C4-2B (cell line): ENCODE data around the gene IRX1.

Experiments used
- H3K27ac ChIP-seq: fragments of 450-650 bp; 2 replicates; pipeline ENCODE4 v1.5.1; 2017
- ZFX ChIP-seq: fragments of 450-650 bp; IDR thresholded peaks from 2 replicates; pipeline ENCODE4 v1.6.1; 2017
- TF ChIP-seq, protein P1 (sequence below): fragments of 450-650 bp; conservative IDR thresholded peaks from 2 replicates; pipeline ENCODE4 v1.5.1; 2017; ENCODE audit warnings: mild to moderate bottlenecking

IRX1 gene

GRCh38 chr5:3595006-3595961 is at the start of gene IRX1:
IRX1 (plus strand) TSS chr5:3595832; CDS start chr5:3596106, 274 bp downstream.
- H3K27ac ChIP-seq, result no peak within 1 kb of the TSS
- TF ChIP-seq, protein P1, sequence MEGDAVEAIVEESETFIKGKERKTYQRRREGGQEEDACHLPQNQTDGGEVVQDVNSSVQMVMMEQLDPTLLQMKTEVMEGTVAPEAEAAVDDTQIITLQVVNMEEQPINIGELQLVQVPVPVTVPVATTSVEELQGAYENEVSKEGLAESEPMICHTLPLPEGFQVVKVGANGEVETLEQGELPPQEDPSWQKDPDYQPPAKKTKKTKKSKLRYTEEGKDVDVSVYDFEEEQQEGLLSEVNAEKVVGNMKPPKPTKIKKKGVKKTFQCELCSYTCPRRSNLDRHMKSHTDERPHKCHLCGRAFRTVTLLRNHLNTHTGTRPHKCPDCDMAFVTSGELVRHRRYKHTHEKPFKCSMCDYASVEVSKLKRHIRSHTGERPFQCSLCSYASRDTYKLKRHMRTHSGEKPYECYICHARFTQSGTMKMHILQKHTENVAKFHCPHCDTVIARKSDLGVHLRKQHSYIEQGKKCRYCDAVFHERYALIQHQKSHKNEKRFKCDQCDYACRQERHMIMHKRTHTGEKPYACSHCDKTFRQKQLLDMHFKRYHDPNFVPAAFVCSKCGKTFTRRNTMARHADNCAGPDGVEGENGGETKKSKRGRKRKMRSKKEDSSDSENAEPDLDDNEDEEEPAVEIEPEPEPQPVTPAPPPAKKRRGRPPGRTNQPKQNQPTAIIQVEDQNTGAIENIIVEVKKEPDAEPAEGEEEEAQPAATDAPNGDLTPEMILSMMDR, result no peak
- no peak for TF ChIP-seq ZFX

DNA sequence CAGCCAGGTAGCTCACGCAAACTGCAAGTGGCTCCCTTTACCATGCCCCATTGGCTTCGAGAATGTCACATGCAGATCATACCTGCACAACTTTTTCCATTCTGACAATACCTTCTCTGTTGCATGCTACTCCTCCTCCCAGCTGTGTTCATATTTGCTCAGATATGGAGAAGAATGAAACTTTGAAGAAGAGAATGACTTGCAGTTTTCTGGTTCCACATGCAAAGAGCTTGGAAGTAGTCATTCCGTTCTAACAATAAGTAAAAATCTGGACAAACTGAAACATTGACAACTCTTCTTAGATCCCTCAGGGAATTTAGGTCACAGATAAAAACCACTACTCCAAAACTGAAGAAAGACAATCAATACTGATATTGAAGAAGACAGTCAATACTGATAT is 49.6 kb upstream of the IRX1 start:
- H3K27ac ChIP-seq, result no peak overlapping the region
- TF ChIP-seq, protein P1, result no peak
- TF ChIP-seq ZFX, result no peak

- no peak overlapping the region for H3K27ac ChIP-seq
- TF ChIP-seq, protein P1, result no peak
- no peak for TF ChIP-seq ZFX
Observed at GRCh38 chr5:3564116-3564515, 31.5 kb upstream of the IRX1 start.

- TF ChIP-seq, protein P1, result no peak
- TF ChIP-seq ZFX, result no peak
- no peak overlapping the region for H3K27ac ChIP-seq
Observed at GRCh38 chr5:3564827-3565518, 30.7 kb upstream of the IRX1 start.

GRCh38 chr5:3584724-3585531 is 10.7 kb upstream of the IRX1 start:
- TF ChIP-seq ZFX, result no peak
- TF ChIP-seq, protein P1, result no peak
- H3K27ac ChIP-seq, result no peak overlapping the region

DNA sequence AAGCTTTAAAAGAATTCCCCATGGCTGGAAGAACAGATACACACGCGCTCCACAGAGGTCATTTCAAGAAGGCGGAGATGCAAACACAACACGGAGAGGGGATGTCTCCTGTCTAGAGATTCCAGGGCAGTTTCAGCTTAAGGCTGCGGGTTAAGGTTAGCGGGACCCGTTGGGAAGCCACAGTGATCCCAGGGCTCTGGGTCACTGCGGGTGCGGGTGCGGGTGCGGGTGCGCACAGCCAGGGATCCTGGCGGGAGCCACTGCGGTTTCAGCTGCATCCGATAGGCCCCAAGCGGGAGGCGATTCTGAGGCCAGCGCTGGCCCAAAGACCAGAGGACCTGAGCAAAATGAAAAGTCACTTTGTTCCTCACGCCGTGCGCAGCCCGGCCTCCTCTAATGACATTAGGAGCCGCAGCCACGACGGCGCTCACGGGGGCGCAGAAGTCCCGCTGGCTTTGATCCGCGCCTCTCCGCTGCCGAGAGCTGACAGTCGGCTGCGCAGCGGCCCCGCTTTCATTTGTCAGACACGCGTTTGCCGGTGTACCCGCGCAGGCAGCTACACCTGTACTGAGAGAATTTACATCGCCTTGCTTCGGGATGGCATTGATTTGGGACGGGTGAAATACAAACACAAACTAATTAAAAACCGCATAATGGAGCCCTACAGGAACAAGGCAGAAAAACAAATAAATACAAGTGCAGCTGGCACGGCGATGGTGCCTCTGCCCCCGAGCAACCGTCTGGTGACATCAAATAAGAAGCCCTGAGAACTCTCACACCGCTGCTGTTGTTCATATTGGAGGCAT is 5.3 kb upstream of the IRX1 start:
- TF ChIP-seq, protein P1, result no peak
- no peak for TF ChIP-seq ZFX
- no peak overlapping the region for H3K27ac ChIP-seq
